Lower leg skin (tissue), 4 donors: ENCODE data around the gene PCDH9. TPM values are rescaled to one million over a fixed set of nuclear protein-coding genes. Genes with fewer than 3 reads are reported as not detected.

Experiments used
- DNase-seq, 2 donors: peaks; one replicate each; pipeline ENCODE4 v3.0.0-alpha.2; 2019; ENCODE audit warnings: low spot score in 2 of 2
- H3K4me3 ChIP-seq: fragments of 200-600 bp; sonication (generic); 2 replicates; pipeline ENCODE4 v1.5.1; 2017; ENCODE audit warnings: mild to moderate bottlenecking, low read depth; ENCODE audit not compliant: poor library complexity, severe bottlenecking
- CTCF ChIP-seq, 3 donors: fragments of 450-650 bp; IDR thresholded peaks; one replicate each; pipeline ENCODE4 v1.5.1; 2016; ENCODE audit warnings: antibody characterized with exemption in 3 of 3, mild to moderate bottlenecking in 3 of 3, moderate library complexity in 2 of 3
- POLR2A ChIP-seq, 2 donors: fragments of 450-650 bp; IDR thresholded peaks; one replicate each; pipeline ENCODE4 v1.6.1; 2016 to 2017; ENCODE audit warnings: antibody characterized with exemption in 2 of 2, mild to moderate bottlenecking in 1 of 2, moderate library complexity in 1 of 2
- WGBS, 2 donors: methylation state at CpG; one replicate each; pipeline ENCODE4 v1.1.5; 2018; 5-methylcytosine and 5-hydroxymethylcytosine counted together
- intact Hi-C: fragments of 100-400 bp; cut with DNase I; formaldehyde crosslinking; loops from one replicate; pipeline ENCODE4 v1.15.0; 2023; ENCODE audit warnings: low total_unique reads
- total RNA-seq, 4 donors: library from RNA; depleted of rRNA; stranded (reverse); fragments of >200 nt; gene quantifications; one replicate each; pipeline ENCODE4 v1.1.0, GENCODE V29; 2016

Gene PCDH9
- total RNA-seq, 4 donors from 2014 or later: 0.21 to 0.84 (median 0.36) TPM

- TF ChIP-seq POLR2A (IDR thresholded peaks at IDR 0.05) (no peak), CTCF (IDR thresholded peaks at IDR 0.05) (no peak)
- 80 to 81% methylated on average over 1 of the region's 1 CpG for WGBS, 2 donors
- H3K4me3 ChIP-seq: no peak overlapping the region
- intact Hi-C loops: no loop called here
- no peak for DNase-seq
Measured at GRCh38 chr13:67208552-67208951, 21.6 kb downstream of the PCDH9 start.

GRCh38 chr13:67204764-67205163 lies 25.4 kb downstream of the PCDH9 start:
- intact Hi-C loops: no loop called here
- WGBS, 2 donors: 55 to 76% methylated on average over 1 of the region's 1 CpG
- TF ChIP-seq POLR2A (IDR thresholded peaks at IDR 0.05) (no peak), CTCF (IDR thresholded peaks at IDR 0.05) (no peak)

GRCh38 chr13:67200605-67201004 lies 29.5 kb downstream of the PCDH9 start:
- no peak for DNase-seq
- intact Hi-C loops: no loop called here
- H3K4me3 ChIP-seq: no peak overlapping the region
- TF ChIP-seq CTCF (IDR thresholded peaks at IDR 0.05) (no peak), POLR2A (IDR thresholded peaks at IDR 0.05) (no peak)
- 49 to 59% methylated on average over 4 of the region's 4 CpGs for WGBS, 2 donors

More at GRCh38 chr13:67204764-67205163, 25.4 kb downstream of the PCDH9 start:
- no peak overlapping the region for H3K4me3 ChIP-seq
- DNase-seq: no peak

- DNase-seq: no peak
- no peak overlapping the region for H3K4me3 ChIP-seq
- TF ChIP-seq POLR2A (IDR thresholded peaks at IDR 0.05) (no peak), CTCF (IDR thresholded peaks at IDR 0.05) (no peak)
- intact Hi-C loops: no loop called here
Measured at GRCh38 chr13:67200183-67200582, 30.0 kb downstream of the PCDH9 start.

- WGBS, 2 donors: 98 to 100% methylated on average over 1 of the region's 1 CpG
- intact Hi-C loops: no loop called here
- TF ChIP-seq POLR2A (IDR thresholded peaks at IDR 0.05) (no peak), CTCF (IDR thresholded peaks at IDR 0.05) (no peak)
- H3K4me3 ChIP-seq: no peak overlapping the region
- no peak for DNase-seq
Measured at GRCh38 chr13:67197704-67198103, 32.4 kb downstream of the PCDH9 start.

GRCh38 chr13:67193979-67194378 lies 36.2 kb downstream of the PCDH9 start:
- TF ChIP-seq CTCF (IDR thresholded peaks at IDR 0.05): no peak
- TF ChIP-seq POLR2A (IDR thresholded peaks at IDR 0.05): no peak
- no peak overlapping the region for H3K4me3 ChIP-seq
- no peak for DNase-seq
- intact Hi-C loops: no loop called here
